Mesenchymal stem cell (in vitro differentiated cells and primary cell): ENCODE measurements around the gene PMS2.
A peak's percentile ranks its signal among the peaks of the same experiment; 100 is the strongest.
"Not testable (repeated sequence)": the region's sequence is repeated elsewhere in the genome, so short reads cannot be mapped to it uniquely, and the experiment has no call there.

Source experiments
- DNase-seq: peaks from one replicate; pipeline ENCODE4 v3.0.0-alpha.2; 2013
- H2AFZ ChIP-seq: one replicate; pipeline ENCODE4 v1.6.1; 2013; ENCODE audit warnings: low read depth, mild to moderate bottlenecking, control low read depth, inconsistent platforms, low read length, moderate library complexity
- H2AK5ac ChIP-seq: 2 replicates; pipeline ENCODE4 v1.6.1; 2013; ENCODE audit warnings: low read length, moderate library complexity, mild to moderate bottlenecking, inconsistent platforms; ENCODE audit not compliant: severe bottlenecking
- H2BK120ac ChIP-seq: one replicate; pipeline ENCODE4 v1.6.1; 2013; ENCODE audit warnings: low read depth, mild to moderate bottlenecking, inconsistent platforms, low read length, moderate library complexity
- H2BK12ac ChIP-seq, 2 experiments: one replicate each; pipeline ENCODE4 v1.6.1; 2013; ENCODE audit warnings: inconsistent platforms in 2 of 2, low read length in 2 of 2, mild to moderate bottlenecking in 2 of 2, moderate library complexity in 2 of 2, control low read depth in 1 of 2
- H2BK15ac ChIP-seq: one replicate; pipeline ENCODE4 v1.6.1; 2013; ENCODE audit warnings: mild to moderate bottlenecking, low read depth, inconsistent platforms; ENCODE audit not compliant: poor library complexity, severe bottlenecking
- H2BK5ac ChIP-seq: 2 replicates; pipeline ENCODE4 v1.6.1; 2013; ENCODE audit warnings: low read depth, mild to moderate bottlenecking, low read length, control low read depth, inconsistent platforms; ENCODE audit not compliant: poor library complexity, severe bottlenecking
- H3K14ac ChIP-seq, 2 experiments: one replicate each; pipeline ENCODE4 v1.6.1; 2013; ENCODE audit warnings: inconsistent platforms in 2 of 2, low read length in 2 of 2, control low read depth in 1 of 2, mild to moderate bottlenecking in 1 of 2, moderate library complexity in 1 of 2
- H3K18ac ChIP-seq, 2 experiments: one replicate each; pipeline ENCODE4 v1.6.1; 2013; ENCODE audit warnings: inconsistent platforms in 2 of 2, low read length in 2 of 2, control low read depth in 1 of 2, low read depth in 1 of 2, mild to moderate bottlenecking in 1 of 2
- H3K23ac ChIP-seq, 2 experiments: one replicate each; pipeline ENCODE4 v1.6.1; 2013; ENCODE audit warnings: inconsistent platforms in 2 of 2, low read length in 2 of 2, mild to moderate bottlenecking in 2 of 2, moderate library complexity in 2 of 2, control low read depth in 1 of 2
- H3K27ac ChIP-seq: 2 replicates; pipeline ENCODE4 v1.5.1; 2013; ENCODE audit warnings: mild to moderate bottlenecking, moderate library complexity, low read length, control low read depth, inconsistent platforms; ENCODE audit not compliant: poor library complexity, severe bottlenecking
- H3K27me3 ChIP-seq, 2 experiments: 2 replicates each; pipeline versions ENCODE4 v1.6.1 to v1.7.0; 2013; ENCODE audit warnings: low read length in 2 of 2, mild to moderate bottlenecking in 2 of 2, moderate library complexity in 2 of 2, control low read depth in 1 of 2, inconsistent platforms in 1 of 2; ENCODE audit not compliant: control insufficient read depth in 1 of 2, insufficient read depth in 1 of 2
- H3K36me3 ChIP-seq, 2 experiments: 2 replicates each; pipeline versions ENCODE4 v1.6.1 to v1.7.0; 2013; ENCODE audit warnings: low read length in 2 of 2, control low read depth in 1 of 2, inconsistent platforms in 1 of 2, low read depth in 1 of 2, mild to moderate bottlenecking in 1 of 2; ENCODE audit not compliant: insufficient read depth in 2 of 2, control insufficient read depth in 1 of 2
- H3K4ac ChIP-seq, 2 experiments: one replicate each; pipeline ENCODE4 v1.6.1; 2013; ENCODE audit warnings: inconsistent platforms in 2 of 2, low read length in 2 of 2, mild to moderate bottlenecking in 2 of 2, moderate library complexity in 2 of 2, control low read depth in 1 of 2, low read depth in 1 of 2
- H3K4me1 ChIP-seq: 2 replicates; pipeline ENCODE4 v1.6.1; 2013; ENCODE audit warnings: low read depth, low read length, control low read depth; ENCODE audit not compliant: control insufficient read depth, insufficient read depth
- H3K4me2 ChIP-seq: 2 replicates; pipeline ENCODE4 v1.6.1; 2013; ENCODE audit warnings: low read length, mild to moderate bottlenecking, inconsistent platforms; ENCODE audit not compliant: poor library complexity, severe bottlenecking
- H3K4me3 ChIP-seq, 2 experiments: 2 replicates each; pipeline versions ENCODE4 v1.5.1 to v1.7.0; 2013; ENCODE audit warnings: low read length in 2 of 2, mild to moderate bottlenecking in 2 of 2, control low read depth in 1 of 2, low read depth in 1 of 2; ENCODE audit not compliant: insufficient read depth in 1 of 2
- H3K79me1 ChIP-seq: replicated peaks from 2 replicates; pipeline ENCODE4 v1.6.1; 2013; ENCODE audit warnings: mild to moderate bottlenecking, control low read depth, low read length, inconsistent platforms; ENCODE audit not compliant: poor library complexity, severe bottlenecking
- H3K9ac ChIP-seq: 2 replicates; pipeline ENCODE4 v1.7.0; 2013; ENCODE audit warnings: mild to moderate bottlenecking, low read length, moderate library complexity
- H3K9me3 ChIP-seq: 2 replicates; pipeline ENCODE4 v1.7.0; 2013; ENCODE audit warnings: mild to moderate bottlenecking, low read length; ENCODE audit not compliant: control insufficient read depth
- H4K8ac ChIP-seq: one replicate; pipeline ENCODE4 v1.6.1; 2013; ENCODE audit warnings: inconsistent platforms, mild to moderate bottlenecking, low read length, moderate library complexity
- H4K91ac ChIP-seq: one replicate; pipeline ENCODE4 v1.6.1; 2013; ENCODE audit warnings: mild to moderate bottlenecking, low read length, inconsistent platforms
- WGBS: methylation state at CpG from one replicate; pipeline ENCODE4 v1.1.7; 2013; ENCODE audit warnings: mixed read lengths; 5-methylcytosine and 5-hydroxymethylcytosine counted together

Gene PMS2

GRCh38 chr7:6007835-6008590 is 836 bp downstream of the PMS2 start:
- Histone ChIP-seq H3K79me1 (peaks cover 11% of the 10 kb centered on the region), H3K36me3 (peaks cover 5 to 25% of the 10 kb centered on the region in 2 experiments), H3K4me3 (peak overlapping the region; percentile 49 to 94), H3K4me2 (peak overlapping the region; percentile 84), H3K9ac (peak overlapping the region; percentile 95), H3K4ac (peak overlapping the region in 1 of 2 experiments; percentile 37)
- not testable (repeated sequence) for H2AK5ac ChIP-seq, H3K27me3 ChIP-seq, H3K23ac ChIP-seq, H2AFZ ChIP-seq, H3K27ac ChIP-seq, H3K18ac ChIP-seq, H2BK15ac ChIP-seq, H3K9me3 ChIP-seq, H2BK12ac ChIP-seq, H3K14ac ChIP-seq, H2BK120ac ChIP-seq, H2BK5ac ChIP-seq, H4K8ac ChIP-seq, H4K91ac ChIP-seq, H3K4me1 ChIP-seq
- peak; percentile 24 for DNase-seq
- WGBS, result 66% methylated on average over 18 of the region's 27 CpGs

- no peaks in the 10 kb centered on the region for H3K27me3 ChIP-seq
- H4K91ac ChIP-seq, result no peak overlapping the region
- H3K23ac ChIP-seq, result no peak overlapping the region
- no peak overlapping the region for H4K8ac ChIP-seq
- no peak for DNase-seq
- H2AK5ac ChIP-seq, result no peak overlapping the region
- 99% methylated on average over 4 of the region's 4 CpGs for WGBS
- no peak overlapping the region for H2BK12ac ChIP-seq
- H3K9ac ChIP-seq, result peak overlapping the region; percentile 95
- no peak overlapping the region for H3K27ac ChIP-seq
- H3K4me3 ChIP-seq, result no peak overlapping the region
- no peak overlapping the region for H3K4ac ChIP-seq
- peaks cover 7% of the 10 kb centered on the region for H3K4me1 ChIP-seq
- peaks cover 8% of the 10 kb centered on the region for H3K79me1 ChIP-seq
- H3K18ac ChIP-seq, result no peak overlapping the region
- H3K14ac ChIP-seq, result no peak overlapping the region
- H2BK120ac ChIP-seq, result no peak overlapping the region
- no peak overlapping the region for H3K4me2 ChIP-seq
- H3K36me3 ChIP-seq, result peaks cover 6 to 26% of the 10 kb centered on the region in 2 experiments
- H2BK15ac ChIP-seq, result no peak overlapping the region
- H2BK5ac ChIP-seq, result no peak overlapping the region
- no peak overlapping the region for H2AFZ ChIP-seq
- no peaks in the 10 kb centered on the region for H3K9me3 ChIP-seq
Observed at GRCh38 chr7:6007386-6007785, 1.5 kb downstream of the PMS2 start.

- Histone ChIP-seq H2BK12ac (no peak overlapping the region), H3K9me3 (no peaks in the 10 kb centered on the region), H3K23ac (no peak overlapping the region), H2AFZ (no peak overlapping the region), H2BK15ac (no peak overlapping the region), H3K27ac (no peak overlapping the region), H3K14ac (no peak overlapping the region), H4K8ac (no peak overlapping the region), H3K4me1 (no peaks in the 10 kb centered on the region), H3K27me3 (no peaks in the 10 kb centered on the region), H3K4me3 (no peak overlapping the region), H3K36me3 (peaks cover 26 to 61% of the 10 kb centered on the region in 2 experiments), H3K4ac (no peak overlapping the region), H2AK5ac (no peak overlapping the region), H3K18ac (no peak overlapping the region), H3K9ac (no peak overlapping the region), H2BK5ac (no peak overlapping the region), H3K79me1 (no peaks in the 10 kb centered on the region), H2BK120ac (no peak overlapping the region), H3K4me2 (no peak overlapping the region), H4K91ac (no peak overlapping the region)
- peak; percentile 68 for DNase-seq
- 73% methylated on average over 8 of the region's 10 CpGs for WGBS
Observed at GRCh38 chr7:5997210-5997808, 11.5 kb downstream of the PMS2 start.

- H3K4me2 ChIP-seq, H2BK15ac ChIP-seq, H4K8ac ChIP-seq, H3K9me3 ChIP-seq, H2AK5ac ChIP-seq, H3K27ac ChIP-seq, H2BK5ac ChIP-seq, H3K27me3 ChIP-seq, H4K91ac ChIP-seq, DNase-seq, H3K4ac ChIP-seq, H3K18ac ChIP-seq, H3K9ac ChIP-seq, H3K79me1 ChIP-seq, H3K4me3 ChIP-seq, H2AFZ ChIP-seq, H2BK120ac ChIP-seq, H3K23ac ChIP-seq, H3K14ac ChIP-seq, H3K4me1 ChIP-seq, H2BK12ac ChIP-seq: not testable (repeated sequence)
- WGBS, result 93% methylated on average over 15 of the region's 15 CpGs
- H3K36me3 ChIP-seq, result peaks cover 14 to 36% of the 10 kb centered on the region in 2 experiments
Observed at GRCh38 chr7:5987061-5987460, 21.8 kb downstream of the PMS2 start.
